ENCODE measurements around the gene CNST. TPM values are rescaled to one million over a fixed set of nuclear protein-coding genes. Genes with fewer than 3 reads are reported as not detected.

The CNST gene
- total RNA-seq, 1 donor from 2014 or later = 31.4 TPM

GRCh38 chr1:246533371-246533905 is 32.8 kb upstream of the CNST start:
- Histone ChIP-seq H3K9me3 (peaks cover 12% of the 10 kb centered on the region), H3K27ac (peak overlapping the region; percentile 41), H3K27me3 (ENCODE audit: low read depth) (no peaks in the 10 kb centered on the region), H3K4me1 (peaks cover 9% of the 10 kb centered on the region), H3K36me3 (no peaks in the 10 kb centered on the region), H3K4me3 (no peak overlapping the region)
- ATAC-seq = peak; percentile 12 to 54
- no peak for TF ChIP-seq CTCF (IDR thresholded peaks at IDR 0.05)
- no peak for DNase-seq
- intact Hi-C loops (cut with DNase I) = no loop called here

DNA sequence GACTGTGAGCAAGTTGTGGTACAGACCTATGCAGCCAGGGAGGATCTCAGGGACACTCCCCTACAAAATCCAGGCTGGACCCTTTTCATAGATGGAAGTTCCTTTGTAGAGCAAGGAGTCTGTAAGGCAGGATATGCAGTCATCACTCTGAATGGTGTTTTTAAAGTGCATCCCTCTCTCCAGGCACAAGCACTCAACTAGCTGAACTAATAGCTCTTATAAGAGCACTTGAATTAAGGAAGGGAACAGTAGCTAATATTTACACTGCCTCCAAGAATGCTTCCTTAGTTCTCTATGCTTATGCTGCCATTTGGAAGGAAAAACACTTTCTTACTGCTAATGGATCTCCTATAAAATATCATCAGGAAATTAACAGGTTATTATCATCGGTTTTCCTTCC is 32.1 kb upstream of the CNST start:
- Histone ChIP-seq H3K9me3 (peaks cover 12% of the 10 kb centered on the region), H3K4me1 (peaks cover 9% of the 10 kb centered on the region), H3K36me3 (no peaks in the 10 kb centered on the region), H3K4me3 (no peak overlapping the region), H3K27ac (peak overlapping the region; percentile 63), H3K27me3 (ENCODE audit: low read depth) (no peaks in the 10 kb centered on the region)
- TF ChIP-seq CTCF (IDR thresholded peaks at IDR 0.05) = no peak
- DNase-seq (no peak), ATAC-seq (peak; percentile 88 to 97)
- intact Hi-C loops (cut with DNase I) = no loop called here

GRCh38 chr1:246537441-246537840 is 28.8 kb upstream of the CNST start:
- no peaks in the 10 kb centered on the region for H3K9me3 ChIP-seq
- H3K27me3 ChIP-seq (ENCODE audit: low read depth) = no peaks in the 10 kb centered on the region
- intact Hi-C loops (cut with DNase I) = no loop called here
- no peak for ATAC-seq
- DNase-seq = no peak
- TF ChIP-seq CTCF (IDR thresholded peaks at IDR 0.05) = no peak
- no peak overlapping the region for H3K27ac ChIP-seq
- H3K4me3 ChIP-seq = no peak overlapping the region
- peaks cover 26% of the 10 kb centered on the region for H3K36me3 ChIP-seq
- peaks cover 9% of the 10 kb centered on the region for H3K4me1 ChIP-seq

- peaks cover 30% of the 10 kb centered on the region for H3K36me3 ChIP-seq
- peak overlapping the region; percentile 2 for H3K27ac ChIP-seq
- H3K4me1 ChIP-seq = peaks cover 9% of the 10 kb centered on the region
- peak; percentile 50 to 85 for ATAC-seq
- no peaks in the 10 kb centered on the region for H3K27me3 ChIP-seq (ENCODE audit: low read depth)
- no peak for TF ChIP-seq CTCF (IDR thresholded peaks at IDR 0.05)
- no peak for DNase-seq
- intact Hi-C loops (cut with DNase I) = no loop called here
- H3K4me3 ChIP-seq = no peak overlapping the region
- H3K9me3 ChIP-seq = no peaks in the 10 kb centered on the region
These were observed 28.4 kb upstream of the CNST start for GRCh38 chr1:246537887-246538286.

GRCh38 chr1:246540738-246541491 is 25.3 kb upstream of the CNST start:
- no peaks in the 10 kb centered on the region for H3K9me3 ChIP-seq
- intact Hi-C loops (cut with DNase I) = no loop called here

More at GRCh38 chr1:246540738-246541491, 25.3 kb upstream of the CNST start:
- Histone ChIP-seq H3K27ac (no peak overlapping the region), H3K27me3 (ENCODE audit: low read depth) (no peaks in the 10 kb centered on the region), H3K4me3 (no peak overlapping the region), H3K36me3 (peaks cover 60% of the 10 kb centered on the region), H3K4me1 (no peaks in the 10 kb centered on the region)
- no peak for TF ChIP-seq CTCF (IDR thresholded peaks at IDR 0.05)
- no peak for ATAC-seq
- no peak for DNase-seq

All from lower lobe of right lung (tissue), 2 donors.